ENCODE data around the gene ACYP1. TPM values are rescaled to one million over a fixed set of nuclear protein-coding genes. Genes with fewer than 3 reads are reported as not detected.
"Not testable (repeated sequence)": the region's sequence is repeated elsewhere in the genome, so short reads cannot be mapped to it uniquely, and the experiment has no call there.

The ACYP1 gene
- total and polyA plus RNA-seq, 4 donors: 11.6 to 35.5 (median 16.8) TPM

DNA sequence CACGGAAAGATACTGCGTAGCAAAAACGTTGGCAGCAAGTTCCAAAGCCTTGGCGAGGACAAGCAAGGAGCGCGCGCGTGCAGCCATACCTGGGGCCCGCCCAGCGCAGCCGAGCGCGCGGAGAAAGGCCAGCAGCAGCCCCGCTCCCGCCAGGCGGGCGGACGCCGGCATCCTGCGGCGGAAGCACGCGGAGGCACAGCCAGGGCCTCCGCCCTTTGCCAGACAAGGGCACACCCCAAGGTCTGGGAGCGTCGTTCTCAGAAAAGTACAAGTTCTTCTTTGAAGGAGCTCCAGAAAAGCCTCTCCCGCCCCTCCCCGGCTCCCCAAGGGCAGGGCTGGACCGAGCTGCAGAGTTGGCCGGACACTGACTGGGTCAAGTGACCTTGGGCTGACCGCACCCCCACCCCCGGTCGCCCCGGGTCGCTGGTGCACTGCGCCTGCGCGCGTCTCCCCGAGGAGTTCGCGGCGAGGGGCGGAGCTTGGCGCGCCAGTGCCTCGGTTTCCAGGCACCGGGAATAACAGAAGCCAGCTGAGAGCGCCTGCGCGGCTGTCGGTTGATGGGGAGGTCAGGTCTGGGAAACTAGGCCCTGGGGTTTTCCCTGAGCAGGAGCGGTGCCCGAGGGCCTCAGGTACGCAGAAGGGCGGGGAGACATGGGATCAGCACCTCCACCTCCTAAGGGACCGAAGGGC is 5.4 kb upstream of the ACYP1 start, which contains the start of gene ZC2HC1C:
ZC2HC1C (plus strand) TSS at position 521 of the 690 bp plus-strand sequence. CDS start 933 bp downstream, outside the sequence.
- Histone ChIP-seq H3K9me3 (ENCODE audit: control insufficient read depth in 4 of 4, insufficient read depth in 3 of 4, low read length in 3 of 4) (no peaks in the 10 kb centered on the region), H3K27ac (ENCODE audit: low read depth in 1 of 2, low read length in 1 of 2) (peak within 1 kb of the TSS; percentile 88 to 93), H3K27me3 (ENCODE audit: control insufficient read depth in 3 of 3, insufficient read depth in 3 of 3, low read length in 2 of 3) (no peaks in the 10 kb centered on the region), H3K36me3 (ENCODE audit: control insufficient read depth in 4 of 4, insufficient read depth in 4 of 4, low read length in 4 of 4) (no peaks in the 10 kb centered on the region), H3K4me1 (ENCODE audit: control insufficient read depth in 5 of 5, insufficient read depth in 5 of 5, low read length in 5 of 5) (peaks cover 0 to 18% (median 3%) of the 10 kb centered on the region in 5 donors), H3K4me3 (peak within 1 kb of the TSS; percentile 45), H3K9ac (ENCODE audit: insufficient read depth in 1 of 2, low read length in 2 of 2) (peak within 1 kb of the TSS; percentile 59 to 75)
- no peak for TF ChIP-seq CTCF (IDR thresholded peaks at IDR 0.05; ENCODE audit: control extremely low read depth, extremely low read depth)
- DNase-seq (peak; percentile 95 to 96 (median 95)), ATAC-seq (ENCODE audit: insufficient read depth, low FRiP score) (peak; percentile 96)
- WGBS, 2 donors: 3 to 5% methylated on average over 58 of the region's 58 CpGs

DNA sequence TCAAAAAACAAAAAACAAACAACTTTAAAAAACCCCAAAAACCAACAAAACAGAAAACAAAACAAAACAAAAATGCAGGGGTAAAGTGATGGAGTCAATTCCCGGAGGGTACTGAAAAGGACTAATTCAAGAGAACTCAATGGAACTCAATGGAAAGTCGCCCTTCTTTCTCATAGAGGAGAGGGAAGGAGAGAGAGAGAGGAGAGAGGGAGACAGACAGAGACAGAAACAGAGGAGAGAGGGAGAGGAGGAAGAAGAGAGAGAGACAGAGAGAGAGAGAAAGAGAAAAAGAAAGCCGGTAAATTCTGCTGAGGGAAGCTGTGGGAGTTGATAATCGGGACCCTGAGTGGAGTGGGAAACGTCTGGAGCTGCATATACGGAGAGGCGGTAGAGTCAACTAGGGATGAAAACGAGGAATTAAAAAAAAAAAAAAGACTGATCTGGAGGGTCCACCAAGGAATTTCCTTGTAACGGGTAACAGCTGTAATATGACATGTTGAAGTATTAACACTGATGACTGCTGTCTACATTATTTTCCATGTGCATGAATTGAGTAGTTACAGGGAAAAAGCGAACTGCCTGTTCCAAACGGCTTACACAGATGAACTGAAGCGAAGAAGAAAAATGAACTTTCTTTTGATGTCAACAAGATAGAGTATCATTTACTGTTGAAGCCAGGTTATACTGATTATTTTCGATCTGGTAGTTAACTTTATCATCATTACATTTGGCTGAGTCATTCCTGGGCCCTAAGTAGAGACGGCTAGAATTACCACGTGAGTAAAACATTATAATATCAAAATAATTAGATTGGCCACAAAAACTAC is 4.7 kb upstream of the ACYP1 start:
- H3K4me1 ChIP-seq (ENCODE audit: control insufficient read depth in 5 of 5, insufficient read depth in 5 of 5, low read length in 5 of 5): peaks cover 0 to 19% (median 3%) of the 10 kb centered on the region in 5 donors
- H3K27me3 ChIP-seq (ENCODE audit: control insufficient read depth in 3 of 3, insufficient read depth in 3 of 3, low read length in 2 of 3): no peaks in the 10 kb centered on the region
- WGBS, 2 donors: 25 to 31% methylated on average over 15 of the region's 15 CpGs
- H3K4me3 ChIP-seq: peak overlapping the region; percentile 45
- DNase-seq: peak in 2 of 3 donors; percentile 75 to 76
- H3K9ac ChIP-seq (ENCODE audit: insufficient read depth in 1 of 2, low read length in 2 of 2): peak overlapping the region; percentile 35 to 75
- H3K27ac ChIP-seq (ENCODE audit: low read depth in 1 of 2, low read length in 1 of 2): peak overlapping the region; percentile 88 to 93
- ATAC-seq (ENCODE audit: insufficient read depth, low FRiP score): no peak
- TF ChIP-seq CTCF (IDR thresholded peaks at IDR 0.05; ENCODE audit: control extremely low read depth, extremely low read depth): no peak
- no peaks in the 10 kb centered on the region for H3K9me3 ChIP-seq (ENCODE audit: control insufficient read depth in 4 of 4, insufficient read depth in 3 of 4, low read length in 3 of 4)
- H3K36me3 ChIP-seq (ENCODE audit: control insufficient read depth in 4 of 4, insufficient read depth in 4 of 4, low read length in 4 of 4): no peaks in the 10 kb centered on the region

DNA sequence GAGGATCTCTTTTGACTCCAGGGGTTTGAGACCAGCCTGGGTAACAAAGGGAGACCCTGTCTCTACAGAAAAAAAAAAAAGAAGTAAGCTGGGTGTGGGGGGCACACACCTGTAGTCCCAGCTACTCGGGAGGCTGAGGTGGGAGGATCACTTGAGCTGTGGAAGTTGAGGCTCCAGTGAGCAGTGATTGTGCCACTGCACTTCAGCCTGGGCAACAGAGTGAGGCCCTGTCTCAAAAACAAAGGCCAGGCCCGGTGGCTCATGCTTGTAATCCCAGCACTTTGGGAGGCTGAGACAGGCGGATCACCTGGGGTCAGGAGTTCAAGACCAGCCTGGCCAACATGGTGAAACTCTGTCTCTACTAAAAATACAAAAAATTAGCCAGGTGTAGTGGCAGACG is 3.9 kb upstream of the ACYP1 start:
- 90 to 93% methylated on average over 4 of the region's 4 CpGs for WGBS, 2 donors
- DNase-seq; H3K36me3 ChIP-seq (ENCODE audit: control insufficient read depth in 4 of 4, insufficient read depth in 4 of 4, low read length in 4 of 4); H3K4me3 ChIP-seq; H3K27me3 ChIP-seq (ENCODE audit: control insufficient read depth in 3 of 3, insufficient read depth in 3 of 3, low read length in 2 of 3); H3K9ac ChIP-seq (ENCODE audit: insufficient read depth in 1 of 2, low read length in 2 of 2); H3K9me3 ChIP-seq (ENCODE audit: control insufficient read depth in 4 of 4, insufficient read depth in 3 of 4, low read length in 3 of 4); ATAC-seq (ENCODE audit: insufficient read depth, low FRiP score): not testable (repeated sequence)
- peak overlapping the region in 1 of 2 donors; percentile 93 for H3K27ac ChIP-seq (ENCODE audit: low read depth in 1 of 2, low read length in 1 of 2)
- H3K4me1 ChIP-seq (ENCODE audit: control insufficient read depth in 5 of 5, insufficient read depth in 5 of 5, low read length in 5 of 5): peaks cover 0 to 26% (median 8%) of the 10 kb centered on the region in 5 donors

DNA sequence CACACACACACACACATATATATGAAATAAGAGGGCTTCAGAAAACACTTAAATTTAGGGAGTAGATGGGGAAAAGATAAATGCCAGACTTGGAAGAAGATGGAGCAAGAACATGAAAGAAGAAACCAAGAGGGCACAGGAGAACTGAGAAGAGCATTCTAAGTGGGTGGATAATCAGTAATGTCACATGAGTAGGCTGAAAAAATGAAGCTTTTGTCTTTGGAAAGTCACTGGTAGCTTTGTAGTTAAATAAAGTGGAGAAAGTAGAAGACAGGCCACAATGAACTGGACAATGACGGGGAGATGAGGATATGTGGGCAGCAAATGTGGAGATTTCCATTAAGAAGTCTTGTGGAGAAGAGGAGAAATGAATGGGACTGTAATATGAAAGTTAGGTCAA is 3.4 kb upstream of the ACYP1 start:
- no peak overlapping the region for H3K27ac ChIP-seq (ENCODE audit: low read depth in 1 of 2, low read length in 1 of 2)
- ATAC-seq (ENCODE audit: insufficient read depth, low FRiP score) (no peak), DNase-seq (no peak)
- 93 to 96% methylated on average over 1 of the region's 1 CpG for WGBS, 2 donors
- H3K4me1 ChIP-seq (ENCODE audit: control insufficient read depth in 5 of 5, insufficient read depth in 5 of 5, low read length in 5 of 5): peaks cover 0 to 26% (median 8%) of the 10 kb centered on the region in 5 donors
- TF ChIP-seq CTCF (IDR thresholded peaks at IDR 0.05; ENCODE audit: control extremely low read depth, extremely low read depth): no peak
- no peak overlapping the region for H3K4me3 ChIP-seq
- no peaks in the 10 kb centered on the region for H3K9me3 ChIP-seq (ENCODE audit: control insufficient read depth in 4 of 4, insufficient read depth in 3 of 4, low read length in 3 of 4)
- H3K9ac ChIP-seq (ENCODE audit: insufficient read depth in 1 of 2, low read length in 2 of 2): no peak overlapping the region
- no peaks in the 10 kb centered on the region for H3K36me3 ChIP-seq (ENCODE audit: control insufficient read depth in 4 of 4, insufficient read depth in 4 of 4, low read length in 4 of 4)
- H3K27me3 ChIP-seq (ENCODE audit: control insufficient read depth in 3 of 3, insufficient read depth in 3 of 3, low read length in 2 of 3): no peaks in the 10 kb centered on the region

Measured in lung (tissue), 12 donors.